HG03045 (cell line): ENCODE data around the gene YIPF1.
"Not testable (repeated sequence)": the region's sequence is repeated elsewhere in the genome, so short reads cannot be mapped to it uniquely, and the experiment has no call there.

Experiments
- ATAC-seq: cut with Tn5 transposase; IDR thresholded peaks from one replicate; pipeline ENCODE4 v1.9.1; 2021; ENCODE audit warnings: mild to moderate bottlenecking, moderate library complexity; ENCODE audit not compliant: unreplicated experiment

Gene YIPF1

DNA sequence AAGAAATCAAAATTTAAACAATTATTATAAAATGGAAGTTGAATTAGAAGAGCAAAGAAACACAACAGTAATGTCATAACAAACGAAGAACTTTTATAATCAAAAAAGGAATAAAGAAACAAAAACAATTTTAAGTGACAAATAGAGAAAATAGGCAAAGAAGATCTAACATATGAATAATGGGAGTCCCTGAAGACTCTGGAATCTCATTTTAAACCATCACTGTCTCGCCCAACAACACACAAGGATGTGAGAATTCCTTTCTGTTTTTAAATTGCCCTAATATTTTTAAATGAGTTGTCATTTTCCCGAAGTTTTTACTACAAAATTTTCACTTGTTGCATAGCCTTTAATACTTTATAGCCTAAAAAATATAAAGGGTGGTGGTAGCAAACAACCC is 47.2 kb downstream of the YIPF1 start:
- ATAC-seq, result no peak

DNA sequence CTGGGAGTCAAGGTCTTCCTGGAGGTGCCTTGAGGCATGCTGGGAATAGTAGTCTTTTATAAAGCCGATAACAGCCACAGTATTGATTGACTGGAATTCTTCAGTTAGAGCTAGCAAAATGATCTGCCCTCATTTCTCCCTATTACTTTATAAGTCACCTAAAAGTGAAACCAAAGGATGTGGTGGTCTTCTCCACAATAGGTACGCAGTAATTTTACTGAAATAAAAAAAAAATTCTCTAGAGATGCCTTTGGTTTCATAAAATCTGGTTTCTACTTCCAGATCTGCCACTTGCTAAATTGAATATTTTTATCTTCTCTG is 51.0 kb downstream of the YIPF1 start:
- no peak for ATAC-seq

DNA sequence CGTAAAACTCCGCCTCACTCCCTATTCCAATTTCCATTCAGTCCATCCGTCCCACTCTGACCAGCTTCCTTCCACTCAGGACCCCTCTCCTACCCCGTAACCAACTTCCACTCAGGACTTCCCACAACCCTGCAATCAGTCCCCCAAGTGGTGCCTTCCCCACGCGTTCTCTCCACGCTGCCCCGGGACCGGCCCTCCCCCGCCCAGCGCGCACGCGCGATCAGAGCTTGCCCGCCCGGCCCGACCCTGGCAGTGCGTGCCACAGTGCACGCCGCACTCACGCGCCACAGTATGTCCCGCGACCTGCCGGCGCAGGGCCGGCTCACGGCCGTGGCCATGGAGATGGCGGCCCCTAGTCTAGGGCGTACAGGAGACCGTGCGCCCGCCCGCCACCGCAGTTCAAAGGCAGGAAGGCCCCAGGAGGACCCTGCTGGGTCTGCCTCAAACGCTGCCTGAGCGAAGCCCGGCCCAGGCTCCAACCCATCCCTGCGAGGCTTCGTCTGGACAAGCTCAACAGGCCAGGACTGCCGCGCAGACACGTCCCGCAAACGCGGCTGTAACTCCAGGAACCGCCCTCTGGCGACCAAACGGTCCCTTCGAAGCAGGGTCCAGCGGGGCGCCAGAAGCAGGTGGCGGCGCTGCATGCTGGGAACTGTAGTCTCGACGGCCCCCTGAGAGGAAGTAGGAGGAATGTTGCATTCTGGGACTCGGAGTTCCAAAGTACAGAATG is 51.5 kb downstream of the YIPF1 start, which contains the start of gene NDC1:
TSS of gene NDC1 (minus strand) at position 373 of the 730 bp plus-strand sequence. CDS start at position 338, 35 bp downstream.
- peak; percentile 87 for ATAC-seq

DNA sequence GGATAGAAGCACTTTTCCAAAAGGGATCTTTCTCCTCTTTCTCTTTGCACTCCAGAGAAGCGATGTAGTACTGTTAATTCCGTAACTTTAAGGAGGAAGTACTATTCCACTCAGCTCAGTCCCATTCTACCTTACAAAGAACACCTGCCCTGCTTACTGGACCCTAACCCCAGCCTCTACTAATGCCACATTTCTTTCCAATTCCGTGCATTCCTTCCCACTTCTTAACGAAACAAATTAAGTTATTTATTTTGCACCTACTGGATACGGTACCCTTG is 52.0 kb downstream of the YIPF1 start:
- no peak for ATAC-seq

DNA sequence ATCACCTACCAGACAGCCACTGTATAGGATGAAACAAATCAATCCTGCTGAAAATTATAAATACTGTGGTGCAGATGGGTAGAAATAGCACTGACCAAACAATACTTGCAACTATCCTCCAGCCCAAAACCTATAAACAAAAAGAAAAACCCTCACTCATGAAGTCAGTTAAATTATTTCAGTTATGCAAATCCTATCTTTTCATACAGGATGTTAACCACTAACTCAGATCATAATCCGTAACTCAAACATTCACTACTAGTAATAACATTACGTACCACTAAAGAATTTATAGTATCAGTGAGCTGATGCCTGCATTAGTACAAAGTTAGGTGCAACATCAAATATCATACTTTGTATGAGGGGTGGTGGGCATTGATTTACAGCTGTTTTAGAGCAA is 54.1 kb downstream of the YIPF1 start:
- ATAC-seq, result no peak

DNA sequence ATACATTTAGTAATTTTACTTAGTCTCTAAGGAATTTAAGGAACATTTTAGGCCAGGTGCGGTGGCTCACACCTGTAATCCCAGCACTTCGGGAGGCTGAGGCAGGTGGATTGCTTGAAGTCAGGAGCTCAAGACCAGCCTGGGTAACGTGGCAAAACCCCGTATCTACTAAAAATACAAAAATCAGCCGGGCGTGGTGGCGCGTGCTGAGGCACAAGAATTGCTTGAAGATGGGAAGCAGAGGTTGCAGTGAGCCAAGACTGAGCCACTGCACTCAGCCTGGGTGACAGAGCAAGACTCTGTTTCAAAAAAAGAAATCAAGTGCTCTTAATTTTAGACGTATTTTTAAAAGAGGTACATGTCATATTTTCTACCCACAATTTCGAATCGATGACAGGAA is 54.8 kb downstream of the YIPF1 start:
- no peak for ATAC-seq

DNA sequence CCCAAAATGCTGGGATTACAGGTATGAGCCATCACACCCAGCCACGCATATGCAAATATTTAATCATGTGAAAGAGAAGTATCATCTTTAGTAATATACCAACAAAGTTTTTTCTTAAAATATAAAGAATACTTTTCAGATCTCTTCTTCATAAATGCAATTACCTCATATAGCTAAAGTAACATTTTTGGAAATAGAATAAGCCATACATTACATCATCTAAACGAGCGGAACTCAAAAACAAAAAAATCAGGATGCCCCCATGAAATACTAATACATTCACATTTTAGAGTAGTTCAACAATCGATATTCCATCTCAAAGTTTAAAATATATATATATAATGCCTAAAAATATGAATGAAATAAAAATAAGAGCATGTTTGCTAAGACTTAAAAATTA is 56.2 kb downstream of the YIPF1 start:
- ATAC-seq, result no peak

DNA sequence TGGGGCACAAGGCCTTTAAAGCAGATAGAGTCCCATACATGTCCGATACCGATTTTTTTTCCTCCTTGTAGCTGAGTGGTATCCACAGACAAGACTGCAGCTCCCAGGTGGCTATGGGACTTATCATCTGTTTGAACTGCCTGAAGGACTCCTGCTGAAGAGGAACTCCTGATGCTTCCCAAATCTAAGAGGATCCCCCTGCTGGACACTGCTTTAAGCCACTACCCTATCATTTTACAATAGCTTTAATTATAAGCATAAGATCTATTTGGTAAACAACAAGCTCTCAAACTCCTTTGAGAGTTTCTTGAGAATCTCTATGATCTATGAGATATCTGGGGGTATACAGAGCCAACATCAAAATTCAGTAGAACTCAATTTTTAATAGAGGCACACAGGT is 63.2 kb downstream of the YIPF1 start:
- ATAC-seq, result no peak

DNA sequence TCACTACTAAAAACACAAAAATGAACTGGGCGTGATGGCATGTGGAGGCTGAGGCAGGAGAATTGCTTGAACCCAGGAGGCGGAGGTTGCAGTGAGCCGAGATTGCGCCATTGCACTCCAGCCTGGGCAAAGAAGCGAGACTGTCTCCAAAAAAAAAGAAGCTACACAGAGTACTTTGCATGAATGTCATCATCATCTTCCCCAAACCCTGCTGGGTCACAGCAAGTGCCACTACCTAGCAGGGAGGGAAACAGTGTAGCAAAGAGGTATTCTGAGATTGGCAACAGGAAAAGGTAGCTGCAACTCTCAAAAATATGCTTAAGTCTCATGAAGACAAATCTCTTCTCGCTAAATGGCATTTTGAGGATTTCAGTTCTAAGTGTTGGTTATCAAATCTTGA is 64.3 kb downstream of the YIPF1 start:
- ATAC-seq, result no peak

DNA sequence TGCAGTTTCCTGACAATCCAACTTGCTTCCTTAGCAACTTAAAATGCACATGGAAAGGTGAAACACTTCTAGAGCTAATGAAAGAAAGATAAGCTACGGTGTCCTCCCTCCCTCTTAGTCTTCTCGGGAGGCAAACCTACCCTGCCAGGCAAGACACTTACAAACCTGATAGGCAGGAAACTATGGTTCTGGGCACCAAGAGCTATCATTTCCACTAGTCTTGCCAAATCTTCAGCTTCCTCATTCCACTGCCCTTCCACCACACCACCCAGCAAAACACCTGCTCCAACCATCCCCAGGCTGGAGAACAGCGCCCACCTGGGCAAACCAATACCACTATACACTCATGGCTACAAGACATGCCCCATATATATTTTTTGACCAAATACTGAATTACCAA is 66.7 kb downstream of the YIPF1 start:
- ATAC-seq, result no peak

DNA sequence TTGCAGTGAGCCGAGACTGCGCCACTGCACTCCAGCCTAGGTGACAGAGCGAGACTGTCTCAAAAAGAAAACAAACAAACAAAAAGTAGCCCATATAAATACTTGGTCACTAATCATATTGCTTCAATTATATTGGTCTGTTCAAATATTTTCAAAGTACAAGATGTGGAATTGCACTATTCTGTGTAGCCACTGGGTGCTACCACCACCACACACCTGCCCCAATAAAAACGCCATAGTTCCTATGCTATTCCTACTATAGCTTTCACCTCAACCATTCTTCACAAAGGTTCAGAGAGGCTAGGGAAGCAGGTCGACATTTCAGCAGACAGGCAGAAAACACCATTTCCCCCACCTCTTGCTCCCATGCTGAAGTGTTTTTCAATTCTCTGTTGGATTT is 68.2 kb downstream of the YIPF1 start:
- ATAC-seq, result no peak

DNA sequence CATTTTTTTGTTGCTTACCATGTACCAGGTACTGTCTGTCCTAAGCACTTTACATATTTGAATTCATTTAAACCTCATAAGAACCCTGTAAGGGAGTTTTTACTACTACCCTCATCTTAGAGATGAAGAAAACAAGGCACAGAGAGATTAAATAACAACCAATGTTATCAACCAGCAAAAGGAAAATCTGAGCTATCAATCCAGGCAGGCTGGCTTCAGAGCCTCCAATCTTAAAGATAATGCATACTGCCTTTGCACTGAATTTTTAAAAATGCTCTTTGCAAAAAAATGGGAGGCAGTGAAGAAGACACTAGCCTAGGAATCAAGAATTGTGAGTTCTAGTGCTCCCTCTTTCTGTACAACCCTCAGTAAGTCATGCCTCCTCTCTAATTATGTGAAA is 70.2 kb downstream of the YIPF1 start:
- ATAC-seq, result no peak

DNA sequence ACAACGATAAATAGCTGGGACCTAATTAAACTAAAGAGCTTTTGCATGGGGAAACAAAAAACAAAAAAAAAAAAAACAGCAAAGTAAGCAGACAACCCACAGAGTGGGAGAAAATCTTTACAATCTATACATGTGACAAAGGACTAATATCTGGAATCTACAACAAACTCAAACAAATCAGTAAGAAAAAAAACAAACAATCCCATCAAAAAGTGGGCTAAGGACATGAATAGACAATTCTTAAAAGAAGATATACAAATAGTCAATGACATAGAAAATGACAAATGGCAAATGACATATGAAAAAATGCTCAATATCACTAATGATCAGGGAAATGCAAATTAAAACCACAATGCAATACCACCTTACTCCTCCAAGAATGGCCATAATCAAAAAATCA is 73.0 kb downstream of the YIPF1 start:
- ATAC-seq, result not testable (repeated sequence)

DNA sequence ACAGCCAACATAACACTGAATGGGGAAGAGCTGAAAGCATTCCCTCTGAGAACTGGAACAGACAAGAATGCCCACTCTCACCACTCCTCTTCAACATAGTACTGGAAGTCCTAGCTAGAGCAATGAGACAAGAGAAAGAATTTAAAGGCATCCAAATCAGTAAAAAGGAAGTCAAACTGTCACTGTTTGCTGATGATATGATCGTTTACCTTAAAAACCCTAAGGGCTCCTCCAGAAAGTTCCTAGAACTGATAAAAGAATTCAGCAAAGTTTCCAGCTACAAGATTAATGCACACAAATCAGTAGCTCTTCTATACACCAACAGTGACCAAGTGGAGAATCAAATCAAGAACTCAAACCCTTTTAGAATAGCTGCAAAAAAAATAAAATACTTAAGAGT is 74.1 kb downstream of the YIPF1 start:
- not testable (repeated sequence) for ATAC-seq

DNA sequence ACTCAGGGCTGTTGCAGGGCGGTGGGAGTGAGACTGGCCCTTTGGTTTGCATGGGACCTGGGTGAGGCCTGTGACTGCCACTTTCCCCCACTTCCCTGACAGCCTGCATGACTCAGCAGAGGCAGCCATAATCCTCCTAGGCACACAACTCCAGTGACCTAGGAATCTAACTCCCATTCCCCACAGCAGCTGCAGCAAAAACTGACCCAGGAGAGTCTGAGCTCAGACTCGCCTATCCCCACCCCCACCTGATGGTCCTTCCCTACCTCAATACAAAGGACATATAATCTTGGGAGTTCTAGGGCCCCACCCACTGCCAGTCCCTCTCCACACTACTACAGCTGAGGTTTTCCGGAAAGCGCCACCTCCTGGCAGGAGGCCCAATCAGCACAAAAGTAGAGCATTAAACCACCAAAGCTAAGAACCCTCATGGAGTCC is 78.2 kb downstream of the YIPF1 start:
- no peak for ATAC-seq

DNA sequence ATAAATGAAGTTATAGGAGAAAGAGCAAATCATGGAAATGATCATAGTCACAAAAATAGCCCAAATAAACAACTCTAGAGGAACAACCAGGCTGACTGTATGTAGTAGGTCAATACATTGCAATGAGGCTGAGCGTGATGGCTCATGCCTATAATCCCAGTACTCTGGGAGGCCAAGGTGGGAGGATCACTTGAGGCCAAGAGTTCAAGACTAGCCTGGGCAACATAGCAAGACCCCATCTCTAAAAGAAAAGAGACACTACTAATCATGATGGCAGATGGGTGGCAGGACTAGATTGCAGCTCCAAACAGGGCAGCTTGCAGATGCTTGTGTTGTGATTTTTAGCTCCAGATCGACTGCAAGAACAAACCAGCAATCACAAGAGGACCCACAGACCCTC is 79.1 kb downstream of the YIPF1 start:
- no peak for ATAC-seq

DNA sequence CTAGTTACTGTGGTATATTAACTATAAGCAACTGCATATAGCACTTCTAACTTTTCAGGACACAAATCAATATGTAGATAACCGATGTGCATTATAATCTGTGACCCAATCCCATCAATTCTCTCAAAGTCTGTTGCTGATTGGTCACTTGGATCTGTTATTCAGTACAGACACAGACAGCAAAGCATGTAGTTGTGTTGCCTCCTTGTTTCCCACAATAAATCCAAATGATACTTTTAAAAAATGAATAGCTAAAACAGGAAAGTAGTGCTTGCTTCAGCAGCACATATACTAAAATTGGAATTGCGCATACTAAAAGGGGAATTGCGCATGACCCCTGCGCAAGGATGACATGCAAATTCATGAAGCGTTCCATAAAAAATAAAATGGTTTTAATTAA is 79.6 kb downstream of the YIPF1 start:
- ATAC-seq, result no peak

DNA sequence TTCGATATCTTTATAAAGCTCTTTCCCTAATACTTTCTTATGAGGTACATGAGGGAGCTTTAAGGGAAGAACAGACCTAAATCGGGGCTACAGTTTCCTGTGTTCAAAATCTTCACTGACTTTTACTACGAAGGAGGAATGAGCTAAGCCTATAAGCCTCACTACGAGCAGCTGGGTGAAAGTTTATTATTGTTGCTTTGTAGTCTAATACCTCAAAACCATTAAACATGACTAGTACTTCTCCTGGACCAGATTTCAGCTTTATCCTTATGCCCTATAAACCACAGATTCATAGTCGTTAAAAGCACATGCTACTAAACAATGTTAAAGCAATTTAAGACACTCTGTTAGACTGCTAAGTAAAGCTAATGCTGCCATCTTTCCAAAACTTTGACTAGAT is 81.7 kb downstream of the YIPF1 start:
- no peak for ATAC-seq

DNA sequence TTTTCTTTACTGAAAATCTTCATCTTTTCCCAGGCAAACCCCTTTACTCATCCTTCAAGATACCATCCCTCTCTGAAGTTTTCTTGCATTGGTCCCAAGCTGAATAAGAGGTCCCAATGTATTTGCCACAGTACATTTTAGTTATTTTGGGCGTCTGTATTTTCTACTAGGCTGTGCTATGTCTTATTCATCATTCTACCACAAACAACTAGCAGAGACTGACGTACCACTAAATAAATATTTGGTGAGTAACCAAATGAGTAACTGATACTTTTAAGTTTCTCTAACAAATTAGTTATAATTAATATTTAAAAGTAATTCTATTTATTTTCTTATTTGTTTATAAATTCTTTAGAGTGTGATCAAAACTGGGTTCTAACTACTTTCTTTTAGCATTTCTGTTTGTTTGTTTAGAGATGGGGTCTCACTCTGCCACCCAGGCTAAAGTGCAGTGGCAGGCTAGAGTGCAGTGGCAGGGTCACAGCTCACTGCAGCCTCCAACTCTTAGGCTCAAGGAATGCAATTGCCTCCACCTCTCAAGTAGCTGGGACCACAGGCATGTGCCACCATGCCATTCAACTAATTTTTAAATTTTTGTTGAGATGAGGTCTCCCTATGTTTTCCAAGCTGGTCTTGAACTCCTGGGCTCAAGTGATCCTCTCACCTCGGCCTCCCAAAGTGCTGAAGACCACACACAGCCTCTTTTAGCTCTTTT is 84.6 kb downstream of the YIPF1 start:
- ATAC-seq, result no peak

DNA sequence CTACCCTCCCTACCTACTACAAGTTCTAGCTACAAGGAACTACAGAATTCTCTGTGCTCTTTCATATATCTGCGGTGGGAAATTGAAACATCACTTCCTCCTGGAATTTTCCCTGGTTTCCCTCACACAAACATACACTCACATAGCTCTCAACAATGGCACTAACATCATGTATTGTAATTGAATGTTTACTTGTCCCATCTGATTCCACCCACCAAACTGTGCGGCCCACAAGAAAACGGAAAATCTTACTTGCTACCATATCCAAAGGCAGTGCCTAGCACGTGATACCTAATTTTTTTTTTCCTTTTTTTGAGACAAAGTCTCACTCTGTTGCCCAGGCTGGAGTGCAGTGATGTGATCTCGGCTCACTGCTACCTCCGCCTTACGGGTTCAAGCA is 85.4 kb downstream of the YIPF1 start:
- ATAC-seq, result no peak
